Ishikawa (cell line): ENCODE results near the gene UBL4A.

Experiments used
- CEBPB ChIP-seq: IDR thresholded peaks from 2 replicates; pipeline ENCODE4 v1.6.1; 2012
- CREB1 ChIP-seq: IDR thresholded peaks from 2 replicates; pipeline ENCODE4 v1.6.1; 2012; ENCODE audit warnings: low read depth
- EGR1 ChIP-seq: IDR thresholded peaks from 2 replicates; pipeline ENCODE4 v1.6.1; 2012
- EP300 ChIP-seq: IDR thresholded peaks from 2 replicates; pipeline ENCODE4 v1.6.1; 2012; ENCODE audit warnings: borderline replicate concordance
- FOXM1 ChIP-seq: IDR thresholded peaks from 2 replicates; pipeline ENCODE4 v1.6.1; 2012; ENCODE audit warnings: low read depth, borderline replicate concordance
- NFIC ChIP-seq: IDR thresholded peaks from 2 replicates; pipeline ENCODE4 v1.6.1; 2012
- RAD21 ChIP-seq: IDR thresholded peaks from 2 replicates; pipeline ENCODE4 v1.6.1; 2012; ENCODE audit warnings: low read depth
- TAF1 ChIP-seq: IDR thresholded peaks from 2 replicates; pipeline ENCODE4 v1.6.1; 2012; ENCODE audit warnings: low read depth, mild to moderate bottlenecking
- TCF12 ChIP-seq: IDR thresholded peaks from 2 replicates; pipeline ENCODE4 v1.6.1; 2012; ENCODE audit warnings: low read depth
- TEAD4 ChIP-seq: IDR thresholded peaks from 2 replicates; pipeline ENCODE4 v1.6.1; 2012
- YY1 ChIP-seq: IDR thresholded peaks from 2 replicates; pipeline ENCODE4 v1.6.1; 2012; ENCODE audit warnings: low read depth
- TF ChIP-seq, protein P1 (sequence below): IDR thresholded peaks from 2 replicates; pipeline ENCODE4 v1.6.1; 2012; ENCODE audit warnings: low read depth, mild to moderate bottlenecking
- TF ChIP-seq, protein P2 (sequence below): IDR thresholded peaks from 2 replicates; pipeline ENCODE4 v1.6.1; 2012

DNA sequence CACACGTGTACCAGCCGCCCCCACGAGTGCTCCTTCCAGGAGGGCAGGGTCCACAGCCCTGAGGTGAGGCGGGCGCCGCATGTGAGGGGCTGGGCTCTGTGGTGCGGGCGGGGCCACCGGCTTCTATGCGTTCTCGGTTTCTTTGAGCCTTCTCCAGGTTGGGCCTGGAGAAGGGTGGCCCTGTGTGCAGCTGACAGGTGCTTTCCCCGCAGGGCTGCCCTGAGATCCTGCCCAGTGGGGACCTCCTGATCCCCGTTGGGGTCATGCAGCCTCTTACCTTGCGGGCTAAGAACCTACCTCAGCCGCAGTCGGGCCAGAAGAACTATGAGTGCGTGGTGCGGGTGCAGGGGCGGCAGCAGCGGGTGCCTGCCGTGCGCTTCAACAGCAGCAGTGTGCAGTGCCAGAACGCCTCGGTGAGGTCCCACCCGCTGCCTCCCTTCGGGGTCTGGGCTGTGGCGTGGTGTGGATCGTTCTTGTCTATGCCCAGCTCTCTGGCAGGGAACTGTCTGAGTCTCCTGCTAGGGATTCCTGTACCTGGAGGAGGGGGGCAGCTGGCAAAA, 21.5 kb downstream of the UBL4A start:
- TF ChIP-seq RAD21 (no peak), EP300 (no peak), FOXM1 (no peak), TEAD4 (no peak), NFIC (no peak), EGR1 (no peak), YY1 (no peak), CEBPB (no peak), TAF1 (no peak), TCF12 (no peak), CREB1 (no peak)
- TF ChIP-seq, protein P1, sequence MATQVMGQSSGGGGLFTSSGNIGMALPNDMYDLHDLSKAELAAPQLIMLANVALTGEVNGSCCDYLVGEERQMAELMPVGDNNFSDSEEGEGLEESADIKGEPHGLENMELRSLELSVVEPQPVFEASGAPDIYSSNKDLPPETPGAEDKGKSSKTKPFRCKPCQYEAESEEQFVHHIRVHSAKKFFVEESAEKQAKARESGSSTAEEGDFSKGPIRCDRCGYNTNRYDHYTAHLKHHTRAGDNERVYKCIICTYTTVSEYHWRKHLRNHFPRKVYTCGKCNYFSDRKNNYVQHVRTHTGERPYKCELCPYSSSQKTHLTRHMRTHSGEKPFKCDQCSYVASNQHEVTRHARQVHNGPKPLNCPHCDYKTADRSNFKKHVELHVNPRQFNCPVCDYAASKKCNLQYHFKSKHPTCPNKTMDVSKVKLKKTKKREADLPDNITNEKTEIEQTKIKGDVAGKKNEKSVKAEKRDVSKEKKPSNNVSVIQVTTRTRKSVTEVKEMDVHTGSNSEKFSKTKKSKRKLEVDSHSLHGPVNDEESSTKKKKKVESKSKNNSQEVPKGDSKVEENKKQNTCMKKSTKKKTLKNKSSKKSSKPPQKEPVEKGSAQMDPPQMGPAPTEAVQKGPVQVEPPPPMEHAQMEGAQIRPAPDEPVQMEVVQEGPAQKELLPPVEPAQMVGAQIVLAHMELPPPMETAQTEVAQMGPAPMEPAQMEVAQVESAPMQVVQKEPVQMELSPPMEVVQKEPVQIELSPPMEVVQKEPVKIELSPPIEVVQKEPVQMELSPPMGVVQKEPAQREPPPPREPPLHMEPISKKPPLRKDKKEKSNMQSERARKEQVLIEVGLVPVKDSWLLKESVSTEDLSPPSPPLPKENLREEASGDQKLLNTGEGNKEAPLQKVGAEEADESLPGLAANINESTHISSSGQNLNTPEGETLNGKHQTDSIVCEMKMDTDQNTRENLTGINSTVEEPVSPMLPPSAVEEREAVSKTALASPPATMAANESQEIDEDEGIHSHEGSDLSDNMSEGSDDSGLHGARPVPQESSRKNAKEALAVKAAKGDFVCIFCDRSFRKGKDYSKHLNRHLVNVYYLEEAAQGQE: no peak
- TF ChIP-seq, protein P2, sequence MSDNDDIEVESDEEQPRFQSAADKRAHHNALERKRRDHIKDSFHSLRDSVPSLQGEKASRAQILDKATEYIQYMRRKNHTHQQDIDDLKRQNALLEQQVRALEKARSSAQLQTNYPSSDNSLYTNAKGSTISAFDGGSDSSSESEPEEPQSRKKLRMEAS: no peak
